A673 (cell line): ENCODE data around the gene SH3RF2. TPM values are rescaled to one million over a fixed set of nuclear protein-coding genes. Genes with fewer than 3 reads are reported as not detected.

Experiments used
- BruUV-seq: library from RNA; stranded (reverse); fragments of 400-500 nt; replicated peaks from 2 replicates; lab custom pipeline; 2021; lab: Mats Ljungman, UMichigan
- CTCF ChIA-PET: fragments of 300-600 bp; sonication (Branson Sonifier 250); formaldehyde crosslinking; loops from one replicate; lab custom pipeline; 2022; ENCODE audit warnings: antibody characterized with exemption; lab: Charles Lee
- POLR2A ChIA-PET: fragments of 300-600 bp; sonication (Branson Sonifier 250); formaldehyde crosslinking; loops from one replicate; lab custom pipeline; 2022; ENCODE audit warnings: antibody characterized with exemption; ENCODE audit not compliant: low non-redundant PET; lab: Charles Lee
- DNase-seq: peaks from one replicate; pipeline ENCODE4 v3.0.0-alpha.2; 2015; ENCODE audit warnings: low spot score
- H3K27ac ChIP-seq: fragments of 200-600 bp; sonication (generic); 2 replicates; pipeline ENCODE4 v1.5.1; 2016; ENCODE audit warnings: mixed run types, low read depth, mild to moderate bottlenecking, mixed read lengths, antibody characterized with exemption, low read length; ENCODE audit not compliant: poor library complexity, severe bottlenecking
- H3K27me3 ChIP-seq: fragments of 200-600 bp; sonication (generic); replicated peaks from 2 replicates; pipeline ENCODE4 v1.6.1; 2017; ENCODE audit warnings: mixed run types, low read depth, mild to moderate bottlenecking, mixed read lengths, antibody characterized with exemption, low read length; ENCODE audit not compliant: insufficient read depth, poor library complexity
- H3K36me3 ChIP-seq: fragments of 200-600 bp; sonication (generic); 2 replicates; pipeline ENCODE4 v1.6.1; 2016; ENCODE audit warnings: mixed run types, mild to moderate bottlenecking, mixed read lengths, antibody characterized with exemption, low read length; ENCODE audit not compliant: insufficient read depth, poor library complexity, severe bottlenecking
- H3K4me1 ChIP-seq: fragments of 200-600 bp; sonication (generic); 2 replicates; pipeline ENCODE4 v1.6.1; 2017; ENCODE audit warnings: mixed run types, mild to moderate bottlenecking, mixed read lengths, antibody characterized with exemption, low read length; ENCODE audit not compliant: insufficient read depth, poor library complexity, severe bottlenecking
- H3K4me3 ChIP-seq: fragments of 200-600 bp; sonication (generic); 2 replicates; pipeline ENCODE4 v1.5.1; 2016; ENCODE audit warnings: low read depth, mixed run types, mild to moderate bottlenecking, mixed read lengths, low read length; ENCODE audit not compliant: poor library complexity, severe bottlenecking
- H3K9me3 ChIP-seq: fragments of 200-600 bp; sonication (generic); 2 replicates; pipeline ENCODE4 v1.6.1; 2016; ENCODE audit warnings: mixed run types, low read depth, mild to moderate bottlenecking, mixed read lengths, antibody characterized with exemption, low read length; ENCODE audit not compliant: poor library complexity, severe bottlenecking
- EZH2 ChIP-seq: fragments of 200-600 bp; sonication (generic); IDR thresholded peaks from 2 replicates; pipeline ENCODE4 v1.6.1; 2017; ENCODE audit warnings: borderline replicate concordance, low read depth, mild to moderate bottlenecking, mixed read lengths, antibody characterized with exemption, low read length; ENCODE audit not compliant: poor library complexity, severe bottlenecking
- intact Hi-C: fragments of 100-400 bp; cut with micrococcal nuclease; formaldehyde crosslinking; loops from one replicate; pipeline ENCODE4 v1.10.0; 2022; ENCODE audit not compliant: unreplicated experiment
- total RNA-seq: library from RNA; stranded (reverse); gene quantifications from 2 replicates; pipeline ENCODE4 v1.2.3, GENCODE V29; 2021
- TF ChIP-seq, protein P1 (sequence below): fragments of 300-800, 200-600 bp; sonication (generic); conservative IDR thresholded peaks from 2 replicates; pipeline ENCODE4 v1.5.1; 2017; ENCODE audit warnings: low read depth, mild to moderate bottlenecking, antibody characterized with exemption, low read length, moderate library complexity, mixed read lengths

SH3RF2 gene
- total RNA-seq, 1 experiment from 2014 or later: 21.1 TPM

DNA sequence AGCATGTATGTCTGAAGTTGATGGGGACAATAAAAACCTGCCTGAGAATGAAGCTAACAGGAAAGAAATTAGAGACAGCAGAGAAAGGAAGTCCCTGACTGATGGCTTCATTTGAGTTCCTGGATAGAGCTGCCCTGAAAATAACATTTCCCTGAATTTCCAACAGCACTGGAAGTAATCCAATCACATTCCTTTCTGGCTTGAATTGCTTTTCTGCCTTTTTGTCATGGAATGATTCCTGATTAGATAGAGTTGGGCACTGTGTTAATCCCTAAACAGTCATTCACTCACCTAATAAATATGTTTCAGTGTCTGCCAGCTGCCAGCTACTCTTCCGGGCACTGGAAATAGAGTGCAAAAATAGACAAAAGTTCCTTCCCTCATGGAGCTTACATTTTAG, 30.0 kb upstream of the SH3RF2 start:
- ChIA-PET CTCF (no interaction called here), POLR2A (no interaction called here)
- no TSS peak for BruUV-seq
- H3K9me3 ChIP-seq: no peaks in the 10 kb centered on the region
- H3K4me1 ChIP-seq: no peaks in the 10 kb centered on the region
- TF ChIP-seq, protein P1, sequence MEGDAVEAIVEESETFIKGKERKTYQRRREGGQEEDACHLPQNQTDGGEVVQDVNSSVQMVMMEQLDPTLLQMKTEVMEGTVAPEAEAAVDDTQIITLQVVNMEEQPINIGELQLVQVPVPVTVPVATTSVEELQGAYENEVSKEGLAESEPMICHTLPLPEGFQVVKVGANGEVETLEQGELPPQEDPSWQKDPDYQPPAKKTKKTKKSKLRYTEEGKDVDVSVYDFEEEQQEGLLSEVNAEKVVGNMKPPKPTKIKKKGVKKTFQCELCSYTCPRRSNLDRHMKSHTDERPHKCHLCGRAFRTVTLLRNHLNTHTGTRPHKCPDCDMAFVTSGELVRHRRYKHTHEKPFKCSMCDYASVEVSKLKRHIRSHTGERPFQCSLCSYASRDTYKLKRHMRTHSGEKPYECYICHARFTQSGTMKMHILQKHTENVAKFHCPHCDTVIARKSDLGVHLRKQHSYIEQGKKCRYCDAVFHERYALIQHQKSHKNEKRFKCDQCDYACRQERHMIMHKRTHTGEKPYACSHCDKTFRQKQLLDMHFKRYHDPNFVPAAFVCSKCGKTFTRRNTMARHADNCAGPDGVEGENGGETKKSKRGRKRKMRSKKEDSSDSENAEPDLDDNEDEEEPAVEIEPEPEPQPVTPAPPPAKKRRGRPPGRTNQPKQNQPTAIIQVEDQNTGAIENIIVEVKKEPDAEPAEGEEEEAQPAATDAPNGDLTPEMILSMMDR: no peak
- TF ChIP-seq EZH2: no peak
- no peaks in the 10 kb centered on the region for H3K27me3 ChIP-seq
- H3K4me3 ChIP-seq: no peak overlapping the region
- H3K27ac ChIP-seq: no peak overlapping the region
- no peak for DNase-seq
- no peaks in the 10 kb centered on the region for H3K36me3 ChIP-seq
- intact Hi-C loops: no loop called here

DNA sequence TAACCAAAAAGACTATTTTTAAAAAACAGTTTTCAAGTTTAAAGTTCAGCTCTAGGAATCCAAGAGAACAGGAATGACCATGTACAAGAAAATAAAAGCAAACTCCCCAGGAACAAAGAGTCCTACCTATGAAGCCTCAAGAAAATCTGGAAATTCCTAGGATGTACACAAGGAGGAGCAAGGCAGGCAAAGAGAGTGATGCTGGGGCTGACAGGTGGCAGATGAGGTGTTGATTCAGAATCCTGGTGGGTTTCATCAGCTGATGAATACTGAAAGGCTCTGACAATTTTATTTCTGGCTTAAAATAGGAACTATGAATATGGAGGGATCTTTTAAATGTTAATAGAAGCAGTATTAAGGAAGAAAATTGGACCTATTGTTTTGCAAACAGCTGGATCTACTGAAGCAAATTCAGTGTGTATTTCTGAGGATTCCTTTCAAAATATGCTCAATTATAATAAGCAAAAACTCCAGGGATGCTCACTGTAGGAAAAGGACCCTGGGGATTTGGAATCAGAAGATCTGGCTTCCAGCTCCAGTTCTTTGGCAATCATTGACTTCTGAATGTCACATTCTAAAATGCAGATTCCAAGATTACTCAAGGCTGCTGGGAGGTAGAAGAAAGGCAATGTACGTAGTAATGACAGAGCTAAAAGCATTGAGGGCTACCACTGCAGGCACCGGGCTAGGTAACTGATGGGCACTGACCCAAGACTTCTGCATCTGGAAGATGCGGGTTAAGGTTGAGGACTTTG, 28.0 kb upstream of the SH3RF2 start:
- POLR2A ChIA-PET: no interaction called here
- no TSS peak for BruUV-seq
- H3K9me3 ChIP-seq: no peaks in the 10 kb centered on the region

DNA sequence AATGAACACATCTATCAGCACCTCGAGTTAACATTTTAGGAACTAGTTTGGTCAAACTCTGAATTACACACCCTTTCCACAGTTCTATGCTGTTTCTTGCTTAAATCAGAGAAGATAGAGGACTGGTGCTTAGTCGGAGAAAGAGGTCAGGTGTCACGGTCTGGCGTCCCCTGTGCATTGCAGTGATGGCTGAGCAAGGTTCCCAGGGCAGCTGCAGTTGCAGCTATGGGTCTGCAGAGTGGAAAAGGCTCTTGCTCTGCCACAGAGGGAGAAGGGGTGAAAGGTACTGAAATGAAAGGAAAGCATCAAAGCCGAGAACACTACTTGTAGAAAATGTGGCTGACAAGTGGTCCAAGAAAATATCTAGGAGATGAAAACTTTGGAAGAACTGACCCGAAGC, 25.2 kb upstream of the SH3RF2 start:
- Histone ChIP-seq H3K4me1 (no peaks in the 10 kb centered on the region), H3K4me3 (no peak overlapping the region), H3K27me3 (no peaks in the 10 kb centered on the region), H3K9me3 (no peaks in the 10 kb centered on the region), H3K36me3 (no peaks in the 10 kb centered on the region), H3K27ac (no peak overlapping the region)
- TF ChIP-seq EZH2: no peak
- ChIA-PET CTCF (no interaction called here), POLR2A (no interaction called here)
- DNase-seq: no peak
- intact Hi-C loops: no loop called here
- no TSS peak for BruUV-seq

More for the DNA sequence above, 28.0 kb upstream of the SH3RF2 start:
- no peak overlapping the region for H3K27ac ChIP-seq
- no peak for TF ChIP-seq EZH2
- TF ChIP-seq, protein P1: peak; percentile 40; the same call in 1 of the 2 replicates
- H3K4me1 ChIP-seq: no peaks in the 10 kb centered on the region
- DNase-seq: no peak
- no peaks in the 10 kb centered on the region for H3K27me3 ChIP-seq
- CTCF ChIA-PET: no interaction called here
- no peak overlapping the region for H3K4me3 ChIP-seq
- no peaks in the 10 kb centered on the region for H3K36me3 ChIP-seq
- intact Hi-C loops: no loop called here
